ENCODE results near the gene CDK14.

CDK14 gene

DNA sequence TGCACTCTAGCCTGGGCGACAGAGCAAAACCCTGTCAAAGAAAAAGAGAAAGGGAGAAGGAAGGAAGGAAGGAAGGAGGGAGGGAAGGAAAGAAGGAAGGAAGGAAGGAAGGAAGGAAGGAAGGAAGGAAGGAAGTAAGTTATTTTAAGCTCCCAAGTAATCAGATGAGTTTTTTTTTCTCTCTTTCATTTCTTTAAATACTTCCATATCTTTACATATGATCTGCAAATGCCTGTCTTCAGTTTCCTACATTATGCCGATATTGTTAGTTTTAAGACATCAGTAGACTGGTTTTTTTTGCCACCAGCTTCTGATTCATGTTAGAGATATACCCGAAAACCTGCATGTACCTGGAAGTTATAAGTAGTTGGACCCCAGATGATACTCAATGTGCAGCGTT, 495.5 kb downstream of the CDK14 start:
- H3K36me3 ChIP-seq (ENCODE audit: insufficient read depth, low read length) = peaks cover 26% of the 10 kb centered on the region
- DNase-seq (ENCODE audit: low read depth, low spot score) = peak; percentile 89
- peak overlapping the region; percentile 19 for H3K4me3 ChIP-seq
- peak overlapping the region; percentile 96 for H3K27ac ChIP-seq
- TF ChIP-seq POLR2AphosphoS5 (IDR thresholded peaks at IDR 0.05; ENCODE audit: borderline replicate concordance, low read depth, low read length) (peak; percentile 61; the same call in 1 of the 2 replicates), FOXP2 (optimal IDR thresholded peaks at IDR 0.05; ENCODE audit: control extremely low read depth, extremely low read length, insufficient read depth) (no peak), EZH2 (IDR thresholded peaks at IDR 0.05) (no peak)
- peak overlapping the region; percentile 22 for H3K9ac ChIP-seq (ENCODE audit: insufficient read length)
- H3K9me3 ChIP-seq (ENCODE audit: low read depth, low read length) = peaks cover 3% of the 10 kb centered on the region; the same call in 1 of the 2 replicates

DNA sequence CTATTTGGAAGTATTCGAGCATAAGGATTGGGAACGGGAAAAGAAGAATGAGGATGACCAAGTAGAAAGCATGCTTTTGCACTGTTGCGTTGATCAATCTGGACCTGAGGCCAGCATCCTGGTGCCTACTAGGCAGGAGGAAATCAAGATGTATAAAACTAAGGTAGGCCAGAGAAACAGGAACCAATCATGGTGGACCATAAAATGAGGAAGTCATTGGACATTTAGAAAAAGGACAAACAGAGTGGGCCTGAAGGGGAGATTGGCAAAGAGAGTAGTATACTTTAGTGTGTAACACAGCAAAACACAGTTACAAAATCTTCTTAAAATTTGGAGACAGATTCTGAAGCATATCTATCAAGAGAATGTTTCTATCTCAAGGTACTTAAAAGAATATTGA, 497.1 kb downstream of the CDK14 start:
- no peak for DNase-seq (ENCODE audit: low read depth, low spot score)
- Histone ChIP-seq H3K9ac (ENCODE audit: insufficient read length) (no peak overlapping the region), H3K36me3 (ENCODE audit: insufficient read depth, low read length) (peaks cover 23% of the 10 kb centered on the region), H3K9me3 (ENCODE audit: low read depth, low read length) (peaks cover 3% of the 10 kb centered on the region; the same call in 1 of the 2 replicates), H3K27ac (peak overlapping the region; percentile 28; the same call in 1 of the 2 replicates), H3K4me3 (no peak overlapping the region)
- TF ChIP-seq EZH2 (IDR thresholded peaks at IDR 0.05) (no peak), POLR2AphosphoS5 (IDR thresholded peaks at IDR 0.05; ENCODE audit: borderline replicate concordance, low read depth, low read length) (no peak), FOXP2 (optimal IDR thresholded peaks at IDR 0.05; ENCODE audit: control extremely low read depth, extremely low read length, insufficient read depth) (no peak)

DNA sequence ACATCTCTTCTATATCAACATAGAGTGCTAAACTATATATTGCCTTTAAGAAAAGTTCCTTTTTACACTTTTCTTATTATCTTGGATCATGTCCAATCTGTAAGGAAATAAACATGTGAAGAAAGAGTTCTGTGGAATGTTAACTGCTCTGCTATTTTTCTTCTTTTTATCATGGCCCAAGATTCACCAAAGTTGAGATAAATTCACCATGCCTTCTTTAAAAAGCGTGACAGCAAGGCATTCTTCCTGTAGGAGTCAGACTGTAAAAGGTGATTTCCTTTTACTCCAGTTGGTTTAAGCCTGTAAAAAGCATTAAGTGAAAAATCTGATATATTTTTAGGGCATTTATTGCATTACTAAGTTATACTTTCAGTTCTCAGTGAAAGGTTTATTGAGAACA, 502.4 kb downstream of the CDK14 start:
- Histone ChIP-seq H3K9me3 (ENCODE audit: low read depth, low read length) (peaks cover 3% of the 10 kb centered on the region; the same call in 1 of the 2 replicates), H3K9ac (ENCODE audit: insufficient read length) (no peak overlapping the region), H3K4me3 (no peak overlapping the region), H3K27ac (peak overlapping the region; percentile 83), H3K36me3 (ENCODE audit: insufficient read depth, low read length) (peaks cover 16% of the 10 kb centered on the region)
- TF ChIP-seq FOXP2 (optimal IDR thresholded peaks at IDR 0.05; ENCODE audit: control extremely low read depth, extremely low read length, insufficient read depth) (no peak), EZH2 (IDR thresholded peaks at IDR 0.05) (no peak), POLR2AphosphoS5 (IDR thresholded peaks at IDR 0.05; ENCODE audit: borderline replicate concordance, low read depth, low read length) (no peak; the same call in 1 of the 2 replicates)
- DNase-seq (ENCODE audit: low read depth, low spot score) = no peak

DNA sequence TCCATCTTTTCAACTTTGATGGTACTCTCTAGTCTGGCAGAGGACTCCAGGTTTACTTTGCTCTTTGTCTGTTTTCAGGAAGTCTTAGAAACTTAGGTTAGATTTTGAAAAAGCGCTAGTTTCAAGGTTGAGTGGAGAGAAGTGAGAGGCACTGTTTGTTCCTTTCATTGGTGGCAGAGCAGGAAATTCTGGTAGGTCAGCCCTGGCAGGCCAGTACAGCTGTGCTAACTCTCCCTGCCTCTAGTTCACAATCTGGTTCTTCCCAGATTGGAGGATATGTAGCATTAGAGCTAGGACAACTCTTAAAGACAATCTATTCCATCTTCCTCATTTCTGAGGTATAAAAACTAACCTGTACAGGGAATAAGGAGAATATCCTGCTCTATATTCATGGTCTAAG, 507.2 kb downstream of the CDK14 start:
- Histone ChIP-seq H3K27ac (no peak overlapping the region), H3K36me3 (ENCODE audit: insufficient read depth, low read length) (peaks cover 22% of the 10 kb centered on the region), H3K9ac (ENCODE audit: insufficient read length) (no peak overlapping the region), H3K4me3 (no peak overlapping the region), H3K9me3 (ENCODE audit: low read depth, low read length) (no peaks in the 10 kb centered on the region)
- TF ChIP-seq POLR2AphosphoS5 (IDR thresholded peaks at IDR 0.05; ENCODE audit: borderline replicate concordance, low read depth, low read length) (no peak), FOXP2 (optimal IDR thresholded peaks at IDR 0.05; ENCODE audit: control extremely low read depth, extremely low read length, insufficient read depth) (no peak), EZH2 (IDR thresholded peaks at IDR 0.05) (no peak)
- no peak for DNase-seq (ENCODE audit: low read depth, low spot score)

DNA sequence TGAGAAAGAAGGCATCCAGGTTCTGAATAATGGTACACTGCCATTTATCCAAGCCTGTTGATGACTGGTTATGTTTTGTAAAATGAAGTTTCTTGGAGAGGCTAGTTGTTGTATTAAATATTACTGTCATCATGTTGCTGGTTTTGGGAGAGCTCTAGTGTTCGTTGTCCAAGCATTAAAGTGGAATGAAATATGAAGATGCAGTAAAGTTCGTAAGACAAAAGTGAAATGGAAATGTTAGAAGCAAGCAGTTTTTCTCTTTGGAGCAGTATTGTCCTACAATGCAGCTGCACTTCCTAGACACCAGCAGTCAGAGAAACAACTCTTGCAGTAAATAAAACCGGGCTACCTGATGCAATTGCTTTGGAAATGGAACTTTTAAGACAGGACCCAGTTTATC, 511.3 kb downstream of the CDK14 start:
- no peak overlapping the region for H3K4me3 ChIP-seq
- DNase-seq (ENCODE audit: low read depth, low spot score) = no peak
- TF ChIP-seq EZH2 (IDR thresholded peaks at IDR 0.05) (no peak), POLR2AphosphoS5 (IDR thresholded peaks at IDR 0.05; ENCODE audit: borderline replicate concordance, low read depth, low read length) (no peak), FOXP2 (optimal IDR thresholded peaks at IDR 0.05; ENCODE audit: control extremely low read depth, extremely low read length, insufficient read depth) (no peak)
- no peak overlapping the region for H3K27ac ChIP-seq
- H3K9me3 ChIP-seq (ENCODE audit: low read depth, low read length) = no peaks in the 10 kb centered on the region
- no peak overlapping the region for H3K9ac ChIP-seq (ENCODE audit: insufficient read length)
- peaks cover 34% of the 10 kb centered on the region for H3K36me3 ChIP-seq (ENCODE audit: insufficient read depth, low read length)

DNA sequence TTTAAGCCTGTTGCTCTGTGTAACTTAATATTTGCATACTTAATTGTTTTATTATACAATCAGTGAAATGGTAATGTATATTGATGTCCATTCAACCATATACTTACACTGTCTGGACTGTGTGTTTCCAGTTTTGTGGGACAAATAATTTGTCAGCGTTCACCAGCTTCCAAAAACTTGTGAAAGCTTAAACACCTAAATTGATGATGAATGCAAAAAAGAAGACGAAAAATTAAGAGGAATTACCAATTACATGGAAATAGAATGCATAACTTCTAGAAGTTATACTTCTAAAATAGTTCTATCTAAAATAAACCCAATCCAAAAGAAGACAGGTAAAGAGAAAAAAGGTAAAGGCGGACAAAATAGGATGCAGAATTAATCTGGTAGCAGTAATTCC, 513.1 kb downstream of the CDK14 start:
- no peaks in the 10 kb centered on the region for H3K9me3 ChIP-seq (ENCODE audit: low read depth, low read length)
- TF ChIP-seq EZH2 (IDR thresholded peaks at IDR 0.05) = no peak
- TF ChIP-seq POLR2AphosphoS5 (IDR thresholded peaks at IDR 0.05; ENCODE audit: borderline replicate concordance, low read depth, low read length) = no peak
- TF ChIP-seq FOXP2 (optimal IDR thresholded peaks at IDR 0.05; ENCODE audit: control extremely low read depth, extremely low read length, insufficient read depth) = no peak
- no peak overlapping the region for H3K4me3 ChIP-seq

DNA sequence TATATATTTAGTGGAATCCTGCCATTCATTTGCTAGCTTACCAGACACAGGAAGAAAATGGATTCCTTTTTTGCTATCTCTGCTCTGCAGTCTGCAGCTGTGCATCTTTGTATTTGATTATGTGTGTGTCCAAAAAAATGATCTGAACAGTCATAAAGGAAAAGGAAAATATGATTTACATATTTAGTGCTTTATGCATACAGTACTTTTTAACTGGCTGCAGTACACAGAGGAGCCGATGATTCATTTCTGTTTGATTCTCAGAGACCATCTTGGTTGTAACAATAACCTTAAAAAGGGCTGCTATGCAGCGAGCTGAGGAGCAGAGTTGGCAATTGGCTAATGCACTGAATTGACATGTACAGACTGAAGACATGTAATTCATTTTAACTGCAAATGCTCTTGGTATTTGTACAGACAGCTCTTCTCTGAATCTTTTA, 516.8 kb downstream of the CDK14 start:
- Histone ChIP-seq H3K9ac (ENCODE audit: insufficient read length) (peak overlapping the region; percentile 27), H3K9me3 (ENCODE audit: low read depth, low read length) (no peaks in the 10 kb centered on the region), H3K27ac (peak overlapping the region; percentile 84), H3K4me3 (peak overlapping the region; percentile 63), H3K36me3 (ENCODE audit: insufficient read depth, low read length) (peaks cover 35% of the 10 kb centered on the region)
- no peak for TF ChIP-seq EZH2 (IDR thresholded peaks at IDR 0.05)
- TF ChIP-seq POLR2AphosphoS5 (IDR thresholded peaks at IDR 0.05; ENCODE audit: borderline replicate concordance, low read depth, low read length) = no peak
- no peak for TF ChIP-seq FOXP2 (optimal IDR thresholded peaks at IDR 0.05; ENCODE audit: control extremely low read depth, extremely low read length, insufficient read depth)
- DNase-seq (ENCODE audit: low read depth, low spot score) = no peak

More for the DNA sequence above, 513.1 kb downstream of the CDK14 start:
- H3K9ac ChIP-seq (ENCODE audit: insufficient read length) = no peak overlapping the region
- DNase-seq (ENCODE audit: low read depth, low spot score) = no peak
- H3K36me3 ChIP-seq (ENCODE audit: insufficient read depth, low read length) = peaks cover 32% of the 10 kb centered on the region
- H3K27ac ChIP-seq = no peak overlapping the region

DNA sequence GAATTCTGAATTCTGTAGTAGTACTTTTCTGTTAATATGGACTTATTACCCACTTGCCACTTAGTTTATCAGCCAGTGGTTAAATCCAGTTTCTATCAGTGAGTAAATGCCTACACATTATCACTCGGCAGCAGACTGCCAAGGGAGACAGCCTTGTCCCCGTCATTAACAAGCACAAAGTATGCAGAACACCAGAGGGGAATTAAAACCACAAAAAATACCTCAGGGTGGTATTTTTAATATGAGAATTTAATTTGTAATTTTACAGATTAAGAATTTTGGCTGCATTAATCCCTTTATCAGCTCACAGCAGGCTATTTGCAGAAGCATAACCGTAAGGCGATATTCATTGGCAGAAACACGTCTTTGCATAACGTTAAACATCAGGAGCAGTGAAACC, 518.1 kb downstream of the CDK14 start:
- Histone ChIP-seq H3K4me3 (peak overlapping the region; percentile 63), H3K9ac (ENCODE audit: insufficient read length) (no peak overlapping the region), H3K9me3 (ENCODE audit: low read depth, low read length) (no peaks in the 10 kb centered on the region), H3K36me3 (ENCODE audit: insufficient read depth, low read length) (peaks cover 34% of the 10 kb centered on the region), H3K27ac (peak overlapping the region; percentile 84)
- TF ChIP-seq POLR2AphosphoS5 (IDR thresholded peaks at IDR 0.05; ENCODE audit: borderline replicate concordance, low read depth, low read length) = no peak
- TF ChIP-seq FOXP2 (optimal IDR thresholded peaks at IDR 0.05; ENCODE audit: control extremely low read depth, extremely low read length, insufficient read depth) = peak; percentile 41
- TF ChIP-seq EZH2 (IDR thresholded peaks at IDR 0.05) = no peak
- DNase-seq (ENCODE audit: low read depth, low spot score) = peak; percentile 57

DNA sequence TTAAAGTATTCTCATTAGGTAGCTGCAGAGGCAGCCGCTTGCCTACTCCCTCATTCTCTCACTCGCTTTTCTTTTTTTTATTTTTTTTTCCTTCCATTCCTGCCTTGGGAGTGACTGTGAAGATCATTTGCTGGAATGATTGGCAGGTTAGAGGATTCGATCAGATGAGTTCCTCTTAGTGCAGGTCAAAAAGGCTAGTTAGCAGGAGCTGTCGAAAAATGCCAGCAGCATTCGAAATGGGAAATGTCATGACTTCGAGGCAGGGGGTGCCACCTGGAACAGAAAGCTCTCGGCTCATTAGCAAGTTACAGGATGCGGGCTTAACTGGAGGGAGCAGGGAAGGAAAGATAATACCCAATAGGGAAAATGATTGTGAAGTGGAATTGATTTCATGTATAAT, 530.6 kb downstream of the CDK14 start:
- no peak overlapping the region for H3K27ac ChIP-seq
- no peak overlapping the region for H3K4me3 ChIP-seq
- no peaks in the 10 kb centered on the region for H3K9me3 ChIP-seq (ENCODE audit: low read depth, low read length)
- peaks cover 24% of the 10 kb centered on the region for H3K36me3 ChIP-seq (ENCODE audit: insufficient read depth, low read length)
- H3K9ac ChIP-seq (ENCODE audit: insufficient read length) = no peak overlapping the region
- no peak for TF ChIP-seq FOXP2 (optimal IDR thresholded peaks at IDR 0.05; ENCODE audit: control extremely low read depth, extremely low read length, insufficient read depth)
- TF ChIP-seq EZH2 (IDR thresholded peaks at IDR 0.05) = no peak
- no peak for TF ChIP-seq POLR2AphosphoS5 (IDR thresholded peaks at IDR 0.05; ENCODE audit: borderline replicate concordance, low read depth, low read length)
- no peak for DNase-seq (ENCODE audit: low read depth, low spot score)

All from SK-N-MC (cell line).